Gastroesophageal sphincter (tissue), 3 donors: ENCODE measurements around the gene NKAIN2.

Source experiments
- EP300 ChIP-seq: sonication (generic); formaldehyde crosslinking; IDR thresholded peaks from one replicate; pipeline ENCODE4 v1.6.1; 2017; ENCODE audit warnings: antibody characterized with exemption, mild to moderate bottlenecking
- POLR2A ChIP-seq, 2 donors: fragments of 450-650 bp; IDR thresholded peaks; one replicate each; pipeline ENCODE4 v1.6.1; 2017; ENCODE audit warnings: antibody characterized with exemption in 2 of 2, mild to moderate bottlenecking in 2 of 2, moderate library complexity in 1 of 2
- POLR2AphosphoS5 ChIP-seq: sonication (generic); formaldehyde crosslinking; IDR thresholded peaks from one replicate; pipeline ENCODE4 v1.6.1; 2017; ENCODE audit warnings: antibody characterized with exemption
- TF ChIP-seq, protein P1 (sequence below), 4 experiments: fragments of 200-600 bp in 2 of 4; fragments of 450-650 bp in 2 of 4; sonication (generic) in 1 of 4; IDR thresholded peaks; one replicate each; pipeline ENCODE4 v1.5.1; 2017 to 2019; ENCODE audit warnings: antibody characterized with exemption in 4 of 4, mild to moderate bottlenecking in 2 of 4, moderate library complexity in 2 of 4

- TF ChIP-seq POLR2A (IDR thresholded peaks at IDR 0.05) (no peak), POLR2AphosphoS5 (no peak), EP300 (no peak)
- TF ChIP-seq, protein P1, sequence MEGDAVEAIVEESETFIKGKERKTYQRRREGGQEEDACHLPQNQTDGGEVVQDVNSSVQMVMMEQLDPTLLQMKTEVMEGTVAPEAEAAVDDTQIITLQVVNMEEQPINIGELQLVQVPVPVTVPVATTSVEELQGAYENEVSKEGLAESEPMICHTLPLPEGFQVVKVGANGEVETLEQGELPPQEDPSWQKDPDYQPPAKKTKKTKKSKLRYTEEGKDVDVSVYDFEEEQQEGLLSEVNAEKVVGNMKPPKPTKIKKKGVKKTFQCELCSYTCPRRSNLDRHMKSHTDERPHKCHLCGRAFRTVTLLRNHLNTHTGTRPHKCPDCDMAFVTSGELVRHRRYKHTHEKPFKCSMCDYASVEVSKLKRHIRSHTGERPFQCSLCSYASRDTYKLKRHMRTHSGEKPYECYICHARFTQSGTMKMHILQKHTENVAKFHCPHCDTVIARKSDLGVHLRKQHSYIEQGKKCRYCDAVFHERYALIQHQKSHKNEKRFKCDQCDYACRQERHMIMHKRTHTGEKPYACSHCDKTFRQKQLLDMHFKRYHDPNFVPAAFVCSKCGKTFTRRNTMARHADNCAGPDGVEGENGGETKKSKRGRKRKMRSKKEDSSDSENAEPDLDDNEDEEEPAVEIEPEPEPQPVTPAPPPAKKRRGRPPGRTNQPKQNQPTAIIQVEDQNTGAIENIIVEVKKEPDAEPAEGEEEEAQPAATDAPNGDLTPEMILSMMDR (IDR thresholded peaks at IDR 0.05): no peak
Observed at GRCh38 chr6:124149646-124150045, 346.0 kb downstream of the NKAIN2 start.
